Measurements from ENCODE around the gene CUEDC2. TPM values are rescaled to one million over a fixed set of nuclear protein-coding genes. Genes with fewer than 3 reads are reported as not detected.

The CUEDC2 gene
- total RNA-seq, 1 donor from 2014 or later: 81.3 TPM

DNA sequence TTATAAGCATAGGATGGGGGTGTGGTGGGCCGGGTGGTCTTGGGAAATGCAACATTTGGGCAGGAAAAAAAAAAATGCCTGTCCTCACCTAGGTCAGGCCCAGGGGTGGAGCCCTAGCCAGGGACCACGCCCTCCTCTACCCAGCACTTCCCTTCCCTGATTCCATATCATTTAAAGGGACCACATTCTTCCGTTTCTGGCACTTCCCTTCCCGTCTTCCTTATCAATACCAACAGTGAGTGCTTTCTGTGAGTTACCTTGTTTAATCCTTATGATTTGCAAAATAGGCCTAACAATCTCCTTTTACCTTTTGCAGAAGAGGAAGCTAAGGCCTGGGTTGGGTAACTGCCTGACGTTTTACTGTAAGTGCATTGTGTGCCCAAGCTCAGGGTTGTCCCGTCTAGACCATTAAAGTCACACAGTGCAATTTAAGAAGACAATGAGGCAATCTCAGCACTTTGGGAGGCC lies 35.6 kb upstream of the CUEDC2 start:
- Mint-ChIP-seq H3K27me3 (ENCODE audit: unreplicated experiment) (peaks cover 6% of the 10 kb centered on the region), H3K4me1 (ENCODE audit: unreplicated experiment) (peaks cover 8% of the 10 kb centered on the region), H3K36me3 (ENCODE audit: unreplicated experiment) (no peaks in the 10 kb centered on the region), H3K27ac (ENCODE audit: unreplicated experiment) (no peak overlapping the region), H3K4me3 (ENCODE audit: unreplicated experiment) (no peak overlapping the region), H3K9me3 (ENCODE audit: unreplicated experiment) (no peaks in the 10 kb centered on the region)
- no peak for TF ChIP-seq CTCF (IDR thresholded peaks at IDR 0.05)
- DNase-seq (ENCODE audit: extremely low spot score, unreplicated experiment): no peak

DNA sequence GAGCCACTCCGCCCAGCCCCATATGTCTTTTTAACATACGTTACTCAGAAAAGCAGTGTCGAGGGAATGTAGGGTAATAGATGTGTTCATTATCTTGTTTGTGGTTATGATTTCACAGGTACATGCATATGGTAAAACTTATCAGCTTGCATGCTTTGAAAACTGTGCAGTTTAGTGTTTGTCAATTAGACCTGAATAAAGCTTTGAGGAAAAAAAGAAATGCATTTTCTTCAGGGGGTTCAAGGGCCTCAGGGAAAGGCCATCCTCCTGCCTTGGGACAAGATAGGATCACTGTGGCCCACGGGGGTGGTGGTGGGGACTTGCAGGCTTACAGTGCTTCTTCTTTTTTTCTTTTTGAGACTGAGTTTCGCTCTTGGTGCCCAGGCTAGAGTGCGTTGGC lies 34.9 kb upstream of the CUEDC2 start:
- no peaks in the 10 kb centered on the region for H3K9me3 Mint-ChIP-seq (ENCODE audit: unreplicated experiment)
- H3K4me3 Mint-ChIP-seq (ENCODE audit: unreplicated experiment): no peak overlapping the region
- no peak for TF ChIP-seq CTCF (IDR thresholded peaks at IDR 0.05)
- no peak for DNase-seq (ENCODE audit: extremely low spot score, unreplicated experiment)
- H3K27ac Mint-ChIP-seq (ENCODE audit: unreplicated experiment): no peak overlapping the region
- peaks cover 14% of the 10 kb centered on the region for H3K4me1 Mint-ChIP-seq (ENCODE audit: unreplicated experiment)
- H3K27me3 Mint-ChIP-seq (ENCODE audit: unreplicated experiment): peaks cover 12% of the 10 kb centered on the region
- H3K36me3 Mint-ChIP-seq (ENCODE audit: unreplicated experiment): no peaks in the 10 kb centered on the region

GRCh38 chr10:102465466-102465865 lies 33.1 kb upstream of the CUEDC2 start:
- Mint-ChIP-seq H3K4me1 (ENCODE audit: unreplicated experiment) (peaks cover 29% of the 10 kb centered on the region), H3K36me3 (ENCODE audit: unreplicated experiment) (no peaks in the 10 kb centered on the region), H3K27me3 (ENCODE audit: unreplicated experiment) (peaks cover 15% of the 10 kb centered on the region), H3K4me3 (ENCODE audit: unreplicated experiment) (no peak overlapping the region), H3K9me3 (ENCODE audit: unreplicated experiment) (no peaks in the 10 kb centered on the region), H3K27ac (ENCODE audit: unreplicated experiment) (no peak overlapping the region)
- TF ChIP-seq CTCF (IDR thresholded peaks at IDR 0.05): no peak
- DNase-seq (ENCODE audit: extremely low spot score, unreplicated experiment): no peak

- Mint-ChIP-seq H3K4me3 (ENCODE audit: unreplicated experiment) (no peak overlapping the region), H3K9me3 (ENCODE audit: unreplicated experiment) (no peaks in the 10 kb centered on the region), H3K27me3 (ENCODE audit: unreplicated experiment) (peaks cover 15% of the 10 kb centered on the region)
Observed at GRCh38 chr10:102463983-102464382, 31.6 kb upstream of the CUEDC2 start.

GRCh38 chr10:102462512-102463054 lies 30.2 kb upstream of the CUEDC2 start:
- H3K27me3 Mint-ChIP-seq (ENCODE audit: unreplicated experiment): peaks cover 17% of the 10 kb centered on the region
- no peak for DNase-seq (ENCODE audit: extremely low spot score, unreplicated experiment)
- no peak for TF ChIP-seq CTCF (IDR thresholded peaks at IDR 0.05)
- H3K4me1 Mint-ChIP-seq (ENCODE audit: unreplicated experiment): peaks cover 24% of the 10 kb centered on the region
- peak overlapping the region; percentile 85 for H3K4me3 Mint-ChIP-seq (ENCODE audit: unreplicated experiment)
- no peaks in the 10 kb centered on the region for H3K9me3 Mint-ChIP-seq (ENCODE audit: unreplicated experiment)
- H3K27ac Mint-ChIP-seq (ENCODE audit: unreplicated experiment): no peak overlapping the region
- H3K36me3 Mint-ChIP-seq (ENCODE audit: unreplicated experiment): no peaks in the 10 kb centered on the region

More at GRCh38 chr10:102463983-102464382, 31.6 kb upstream of the CUEDC2 start:
- peaks cover 28% of the 10 kb centered on the region for H3K4me1 Mint-ChIP-seq (ENCODE audit: unreplicated experiment)
- DNase-seq (ENCODE audit: extremely low spot score, unreplicated experiment): no peak
- no peak for TF ChIP-seq CTCF (IDR thresholded peaks at IDR 0.05)
- no peaks in the 10 kb centered on the region for H3K36me3 Mint-ChIP-seq (ENCODE audit: unreplicated experiment)
- H3K27ac Mint-ChIP-seq (ENCODE audit: unreplicated experiment): no peak overlapping the region
